ENCODE data around the gene ADAMTS7.
"Not testable (repeated sequence)": the region's sequence is repeated elsewhere in the genome, so short reads cannot be mapped to it uniquely, and the experiment has no call there.

ADAMTS7 gene

GRCh38 chr15:78828920-78829319 lies 17.7 kb upstream of the ADAMTS7 start:
- no peak for DNase-seq

- no peak for DNase-seq
Measured at GRCh38 chr15:78822514-78822913, 11.2 kb upstream of the ADAMTS7 start.

GRCh38 chr15:78811825-78812183 lies 540 bp upstream of the ADAMTS7 start:
- no peak for DNase-seq

- DNase-seq: peak; percentile 84
Measured at GRCh38 chr15:78810362-78811123, 721 bp downstream of the ADAMTS7 start.

GRCh38 chr15:78810003-78810361 lies 1.3 kb downstream of the ADAMTS7 start:
- DNase-seq: no peak

- DNase-seq: no peak
Measured at GRCh38 chr15:78808550-78808949, 2.7 kb downstream of the ADAMTS7 start.

- DNase-seq: no peak
Measured at GRCh38 chr15:78807359-78807758, 3.9 kb downstream of the ADAMTS7 start.

- DNase-seq: peak; percentile 59
Measured at GRCh38 chr15:78804391-78804792, 6.9 kb downstream of the ADAMTS7 start.

GRCh38 chr15:78800806-78801205 lies 10.5 kb downstream of the ADAMTS7 start:
- no peak for DNase-seq

- no peak for DNase-seq
Measured at GRCh38 chr15:78800189-78800588, 11.1 kb downstream of the ADAMTS7 start.

- not testable (repeated sequence) for DNase-seq
Measured at GRCh38 chr15:78799102-78799501, 12.2 kb downstream of the ADAMTS7 start.

GRCh38 chr15:78798355-78798754 lies 12.9 kb downstream of the ADAMTS7 start:
- DNase-seq: not testable (repeated sequence)

GRCh38 chr15:78797951-78798350 lies 13.3 kb downstream of the ADAMTS7 start:
- no peak for DNase-seq

GRCh38 chr15:78796510-78796909 lies 14.8 kb downstream of the ADAMTS7 start:
- no peak for DNase-seq

GRCh38 chr15:78795043-78795442 lies 16.2 kb downstream of the ADAMTS7 start:
- no peak for DNase-seq

GRCh38 chr15:78794446-78794845 lies 16.8 kb downstream of the ADAMTS7 start:
- not testable (repeated sequence) for DNase-seq

- no peak for DNase-seq
Measured at GRCh38 chr15:78791357-78791756, 19.9 kb downstream of the ADAMTS7 start.

- no peak for DNase-seq
Measured at GRCh38 chr15:78790027-78790426, 21.2 kb downstream of the ADAMTS7 start.

GRCh38 chr15:78789615-78790014 lies 21.6 kb downstream of the ADAMTS7 start:
- no peak for DNase-seq

GRCh38 chr15:78788016-78788660 lies 23.1 kb downstream of the ADAMTS7 start:
- no peak for DNase-seq

GRCh38 chr15:78782402-78782801 lies 28.9 kb downstream of the ADAMTS7 start:
- not testable (repeated sequence) for DNase-seq

- DNase-seq: not testable (repeated sequence)
Measured at GRCh38 chr15:78781381-78781780, 29.9 kb downstream of the ADAMTS7 start.

GRCh38 chr15:78779975-78780374 lies 31.3 kb downstream of the ADAMTS7 start:
- DNase-seq: not testable (repeated sequence)

GRCh38 chr15:78779176-78779785 lies 32.0 kb downstream of the ADAMTS7 start:
- DNase-seq: not testable (repeated sequence)
